Keratinocyte (primary cell): ENCODE results near the gene VASH2.

Source experiments
- CTCF ChIP-seq, 3 experiments: IDR thresholded peaks in 1 of 3; conservative IDR thresholded peaks in 1 of 3; optimal IDR thresholded peaks in 1 of 3; 2 replicates in 2 of 3; 3 replicates in 1 of 3; pipeline versions ENCODE3 to v1.5.1; 2011; ENCODE audit warnings: low read length in 3 of 3, mild to moderate bottlenecking in 3 of 3, moderate library complexity in 2 of 3, control low read depth in 1 of 3, inconsistent platforms in 1 of 3; ENCODE audit not compliant: insufficient read depth in 2 of 3; ENCODE audit errors: extremely low read depth in 1 of 3
- EZH2 ChIP-seq: IDR thresholded peaks from one replicate; pipeline ENCODE4 v1.6.1; 2012; ENCODE audit warnings: inconsistent platforms, mild to moderate bottlenecking, low read length, moderate library complexity

GRCh38 chr1:212994926-212995325 lies 44.6 kb downstream of the VASH2 start:
- TF ChIP-seq CTCF (optimal IDR thresholded peaks at IDR 0.05 in 1 of 3, IDR thresholded peaks at IDR 0.05 in 1 of 3, conservative IDR thresholded peaks at IDR 0.05 in 1 of 3; ENCODE audit: extremely low read depth in 1 of 3, insufficient read depth in 2 of 3, low read length in 3 of 3): no peak
- TF ChIP-seq EZH2: no peak
